ENCODE measurements around the gene STAC3. TPM values are rescaled to one million over a fixed set of nuclear protein-coding genes. Genes with fewer than 3 reads are reported as not detected.

Gene STAC3
- total and polyA plus RNA-seq, 9 of the 15 experiments (the other 6 are each of a cell fraction or from before 2014, with no cell fraction given), result 0.45 to 6.4 (median 3.3) TPM

DNA sequence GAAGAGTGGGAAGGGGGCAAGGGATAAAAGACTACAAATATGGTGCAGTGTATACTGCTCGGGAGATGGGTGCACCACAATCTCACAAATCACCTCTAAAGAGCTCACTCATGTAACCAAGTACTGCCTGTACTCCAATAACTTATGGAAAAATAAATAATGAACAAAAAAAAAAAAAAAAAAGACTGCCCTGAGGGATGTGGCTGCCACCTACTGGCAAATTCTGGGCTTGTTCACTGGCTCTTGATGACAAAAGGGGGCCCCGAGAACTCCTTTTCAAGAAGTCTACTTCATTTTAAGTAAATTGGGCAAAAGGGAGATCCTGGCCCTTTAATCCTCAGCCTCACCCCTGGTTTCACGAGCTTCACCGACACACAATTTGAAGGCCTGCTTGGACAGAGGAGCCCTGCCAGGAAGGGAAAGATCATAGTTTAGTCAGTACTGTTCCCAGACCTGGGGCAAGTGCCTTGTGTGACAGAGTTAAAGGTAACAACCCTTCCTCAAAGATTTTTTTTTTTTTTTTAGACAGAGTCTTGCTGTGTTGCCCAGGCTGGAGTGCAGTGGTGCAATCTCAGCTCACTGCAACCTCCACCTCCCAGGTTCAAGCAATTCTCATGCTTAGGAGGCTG is 26.1 kb upstream of the STAC3 start (continued):
- TF ChIP-seq, protein P1, sequence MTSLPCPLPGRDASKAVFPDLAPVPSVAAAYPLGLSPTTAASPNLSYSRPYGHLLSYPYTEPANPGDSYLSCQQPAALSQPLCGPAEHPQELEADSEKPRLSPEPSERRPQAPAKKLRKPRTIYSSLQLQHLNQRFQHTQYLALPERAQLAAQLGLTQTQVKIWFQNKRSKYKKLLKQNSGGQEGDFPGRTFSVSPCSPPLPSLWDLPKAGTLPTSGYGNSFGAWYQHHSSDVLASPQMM (CRISPR knock-in tag; IDR thresholded peaks at IDR 0.05), result no peak
- TF ChIP-seq RAD21 (CRISPR knock-in tag; conservative IDR thresholded peaks at IDR 0.05 in 1 of 2, IDR thresholded peaks at IDR 0.05 in 1 of 2) (peak; percentile 10 to 40; a peak in 2 of 4 replicates), MIER1 (IDR thresholded peaks at IDR 0.05; ENCODE audit: low read depth) (no peak), NONO (IDR thresholded peaks at IDR 0.05; ENCODE audit: low read depth in 2 of 2, low read length in 1 of 2) (no peak), ZNF384 (IDR thresholded peaks at IDR 0.05; ENCODE audit: low read depth, low read length) (peak; percentile 97), NR2F6 (CRISPR knock-in tag; IDR thresholded peaks at IDR 0.05) (no peak), ZNF239 (CRISPR knock-in tag; IDR thresholded peaks at IDR 0.05) (no peak), RBM34 (IDR thresholded peaks at IDR 0.05; ENCODE audit: borderline replicate concordance, insufficient read depth, low read length) (no peak), ATF7 (IDR thresholded peaks at IDR 0.05) (no peak), GABPB1 (CRISPR knock-in tag; IDR thresholded peaks at IDR 0.05) (no peak), GTF2E2 (tag; IDR thresholded peaks at IDR 0.05) (no peak), KDM1A (IDR thresholded peaks at IDR 0.05) (no peak), KLF10 (CRISPR knock-in tag; IDR thresholded peaks at IDR 0.05) (no peak), ZBTB1 (CRISPR knock-in tag; IDR thresholded peaks at IDR 0.05; ENCODE audit: borderline replicate concordance, low read depth) (no peak), POLR2H (tag; IDR thresholded peaks at IDR 0.05; ENCODE audit: low read depth) (no peak)
- TF ChIP-seq, protein P2, sequence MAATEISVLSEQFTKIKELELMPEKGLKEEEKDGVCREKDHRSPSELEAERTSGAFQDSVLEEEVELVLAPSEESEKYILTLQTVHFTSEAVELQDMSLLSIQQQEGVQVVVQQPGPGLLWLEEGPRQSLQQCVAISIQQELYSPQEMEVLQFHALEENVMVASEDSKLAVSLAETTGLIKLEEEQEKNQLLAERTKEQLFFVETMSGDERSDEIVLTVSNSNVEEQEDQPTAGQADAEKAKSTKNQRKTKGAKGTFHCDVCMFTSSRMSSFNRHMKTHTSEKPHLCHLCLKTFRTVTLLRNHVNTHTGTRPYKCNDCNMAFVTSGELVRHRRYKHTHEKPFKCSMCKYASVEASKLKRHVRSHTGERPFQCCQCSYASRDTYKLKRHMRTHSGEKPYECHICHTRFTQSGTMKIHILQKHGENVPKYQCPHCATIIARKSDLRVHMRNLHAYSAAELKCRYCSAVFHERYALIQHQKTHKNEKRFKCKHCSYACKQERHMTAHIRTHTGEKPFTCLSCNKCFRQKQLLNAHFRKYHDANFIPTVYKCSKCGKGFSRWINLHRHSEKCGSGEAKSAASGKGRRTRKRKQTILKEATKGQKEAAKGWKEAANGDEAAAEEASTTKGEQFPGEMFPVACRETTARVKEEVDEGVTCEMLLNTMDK (IDR thresholded peaks at IDR 0.05; ENCODE audit: borderline replicate concordance, insufficient read depth, low read depth, low read length, poor library complexity, severe bottlenecking), result peak; percentile 35
